Measurements from ENCODE around the gene DAZAP1.

Gene DAZAP1

GRCh38 chr19:1386945-1387683, 20.3 kb upstream of the DAZAP1 start:
- TF ChIP-seq CTCF (IDR thresholded peaks at IDR 0.05; ENCODE audit: low read depth, low read length): no peak
- H3K4me1 ChIP-seq: no peaks in the 10 kb centered on the region

GRCh38 chr19:1387684-1388636, 19.4 kb upstream of the DAZAP1 start:
- TF ChIP-seq CTCF (IDR thresholded peaks at IDR 0.05; ENCODE audit: low read depth, low read length): no peak
- no peak for DNase-seq
- peaks cover 51% of the 10 kb centered on the region for H3K36me3 ChIP-seq
- H3K4me3 ChIP-seq (ENCODE audit: low read depth, low read length): no peak overlapping the region
- H3K9me3 ChIP-seq: no peaks in the 10 kb centered on the region
- H3K4me1 ChIP-seq: no peaks in the 10 kb centered on the region
- no peaks in the 10 kb centered on the region for H3K27me3 ChIP-seq

More at GRCh38 chr19:1386945-1387683, 20.3 kb upstream of the DAZAP1 start:
- Histone ChIP-seq H3K9me3 (no peaks in the 10 kb centered on the region), H3K27me3 (no peaks in the 10 kb centered on the region), H3K4me3 (ENCODE audit: low read depth, low read length) (no peak overlapping the region), H3K36me3 (peaks cover 42% of the 10 kb centered on the region)
- no peak for DNase-seq

- Histone ChIP-seq H3K4me3 (ENCODE audit: low read depth, low read length) (no peak overlapping the region), H3K9me3 (no peaks in the 10 kb centered on the region), H3K4me1 (no peaks in the 10 kb centered on the region), H3K27me3 (no peaks in the 10 kb centered on the region), H3K36me3 (peaks cover 57% of the 10 kb centered on the region)
- no peak for DNase-seq
- TF ChIP-seq CTCF (IDR thresholded peaks at IDR 0.05; ENCODE audit: low read depth, low read length): no peak
Measured at GRCh38 chr19:1388637-1389026, 18.8 kb upstream of the DAZAP1 start.

- Histone ChIP-seq H3K9me3 (no peaks in the 10 kb centered on the region), H3K36me3 (peaks cover 63% of the 10 kb centered on the region), H3K4me3 (ENCODE audit: low read depth, low read length) (no peak overlapping the region), H3K27me3 (no peaks in the 10 kb centered on the region), H3K4me1 (no peaks in the 10 kb centered on the region)
- DNase-seq: no peak
- no peak for TF ChIP-seq CTCF (IDR thresholded peaks at IDR 0.05; ENCODE audit: low read depth, low read length)
Measured at GRCh38 chr19:1389033-1389940, 18.1 kb upstream of the DAZAP1 start.

GRCh38 chr19:1390890-1391423, 16.4 kb upstream of the DAZAP1 start:
- Histone ChIP-seq H3K27me3 (no peaks in the 10 kb centered on the region), H3K36me3 (peaks cover 62% of the 10 kb centered on the region), H3K4me1 (peaks cover 14% of the 10 kb centered on the region), H3K9me3 (no peaks in the 10 kb centered on the region), H3K4me3 (ENCODE audit: low read depth, low read length) (no peak overlapping the region)
- TF ChIP-seq CTCF (IDR thresholded peaks at IDR 0.05; ENCODE audit: low read depth, low read length): no peak
- no peak for DNase-seq

All from BE2C (cell line).